Stimulated activated CD8-positive, alpha-beta memory T cell treated with anti-CD3 and anti-CD28 coated beads, Interleukin-15, amount 100 ng/mL, for 24 hours (primary cell): Measurements from ENCODE around the gene C2orf42.
"Not testable (repeated sequence)": the region's sequence is repeated elsewhere in the genome, so short reads cannot be mapped to it uniquely, and the experiment has no call there.

Source experiments
- DNase-seq: peaks from one replicate; pipeline ENCODE4 v3.0.0-alpha.2; 2020; ENCODE audit warnings: low read depth

Gene C2orf42

GRCh38 chr2:70131344-70132143 is 59.3 kb downstream of the C2orf42 start:
- not testable (repeated sequence) for DNase-seq

DNA sequence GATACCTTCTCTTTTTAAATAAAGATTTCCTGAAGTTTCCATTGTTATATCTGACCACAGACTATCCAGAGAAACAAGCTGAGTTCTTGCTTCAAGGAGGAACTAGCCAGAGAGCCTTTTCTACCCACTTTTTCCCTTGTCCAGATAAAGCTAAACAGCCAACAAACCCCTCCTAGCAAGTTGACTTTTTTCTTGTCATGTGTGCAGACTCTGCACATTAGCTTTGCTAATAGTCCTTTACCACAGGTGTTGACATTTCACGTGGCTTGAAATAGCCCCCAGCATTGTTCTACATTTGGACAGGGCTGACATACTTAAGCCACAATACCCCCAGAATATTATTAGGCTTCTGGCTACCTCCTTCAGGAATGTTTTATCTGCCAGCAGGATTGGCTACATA is 62.8 kb downstream of the C2orf42 start:
- DNase-seq = no peak

DNA sequence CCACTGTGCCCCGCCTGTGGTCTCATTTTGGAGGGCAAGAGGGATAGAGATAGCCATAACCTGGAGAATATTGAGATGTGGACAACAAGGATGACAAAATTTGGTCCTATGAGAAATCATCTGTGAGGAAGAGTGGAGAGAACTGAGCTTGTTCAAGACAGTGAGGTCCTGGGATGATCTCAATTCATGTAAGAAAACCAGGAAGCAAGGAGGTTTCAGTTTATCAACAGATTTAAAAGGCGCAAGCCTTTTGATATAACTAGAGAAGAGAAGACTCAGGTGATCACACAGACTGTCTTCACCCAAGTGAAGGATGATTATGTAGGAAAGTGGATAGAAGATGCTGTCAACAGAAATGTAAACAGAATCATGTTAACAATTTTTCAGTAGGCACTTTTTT is 64.4 kb downstream of the C2orf42 start:
- DNase-seq = no peak

- no peak for DNase-seq
Measured at GRCh38 chr2:70125498-70125898, 65.3 kb downstream of the C2orf42 start.

GRCh38 chr2:70124983-70125480 is 65.8 kb downstream of the C2orf42 start:
- DNase-seq = no peak

GRCh38 chr2:70123829-70124116 is 67.0 kb downstream of the C2orf42 start:
- no peak for DNase-seq

- no peak for DNase-seq
Measured at GRCh38 chr2:70123051-70123828, 67.6 kb downstream of the C2orf42 start.

DNA sequence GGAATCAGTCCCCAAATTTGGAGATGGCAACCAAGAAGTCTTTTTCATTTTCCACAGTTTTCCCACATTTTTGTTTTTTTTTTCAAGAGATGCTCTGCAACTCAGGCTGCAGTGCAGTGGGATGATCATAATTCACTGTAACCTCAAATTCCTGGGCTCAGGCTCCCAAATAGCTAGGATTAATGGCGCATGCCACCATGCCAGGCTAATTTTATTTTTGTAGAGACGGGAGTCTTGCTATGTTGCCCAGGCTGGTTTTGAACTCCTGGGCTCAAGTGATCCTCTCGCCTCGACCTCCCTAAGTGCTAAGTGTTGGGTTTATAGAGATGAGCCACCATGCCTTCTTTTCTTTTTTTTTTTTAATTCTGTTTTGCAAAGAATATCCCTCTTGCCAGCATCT is 68.3 kb downstream of the C2orf42 start:
- no peak for DNase-seq

GRCh38 chr2:70121627-70122372 is 69.0 kb downstream of the C2orf42 start:
- DNase-seq = no peak

DNA sequence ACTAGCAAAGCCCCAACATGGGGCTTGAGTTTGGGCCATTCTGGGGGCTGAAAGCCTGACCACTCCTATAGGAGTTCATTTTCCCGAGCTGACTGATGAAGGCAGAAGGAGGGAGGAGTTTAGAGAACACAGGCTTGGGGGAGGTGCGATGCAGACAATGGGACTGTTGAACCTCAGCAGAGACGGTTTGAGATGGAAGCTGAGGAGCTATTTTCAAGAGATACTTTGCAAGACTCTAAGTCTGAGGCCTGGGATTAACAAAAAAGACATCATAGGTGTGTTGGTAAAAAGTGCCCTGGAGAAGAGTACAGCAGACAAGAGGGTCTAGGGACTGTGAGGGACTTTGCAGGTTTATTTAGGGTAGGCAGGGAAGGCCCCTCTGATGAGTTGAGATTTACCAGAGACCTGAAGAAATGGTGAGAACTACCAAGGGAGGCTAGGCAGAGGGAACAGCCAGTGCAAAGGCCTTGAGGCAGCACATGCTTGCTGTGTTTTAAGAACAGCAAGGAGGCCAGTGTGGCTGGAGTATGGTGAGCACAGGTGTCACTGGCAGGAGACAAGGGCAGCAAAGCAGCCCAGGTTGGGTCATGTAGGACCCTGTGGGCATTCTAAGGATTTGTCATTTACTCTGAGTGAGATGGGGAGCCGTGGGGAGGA is 71.9 kb downstream of the C2orf42 start:
- no peak for DNase-seq

DNA sequence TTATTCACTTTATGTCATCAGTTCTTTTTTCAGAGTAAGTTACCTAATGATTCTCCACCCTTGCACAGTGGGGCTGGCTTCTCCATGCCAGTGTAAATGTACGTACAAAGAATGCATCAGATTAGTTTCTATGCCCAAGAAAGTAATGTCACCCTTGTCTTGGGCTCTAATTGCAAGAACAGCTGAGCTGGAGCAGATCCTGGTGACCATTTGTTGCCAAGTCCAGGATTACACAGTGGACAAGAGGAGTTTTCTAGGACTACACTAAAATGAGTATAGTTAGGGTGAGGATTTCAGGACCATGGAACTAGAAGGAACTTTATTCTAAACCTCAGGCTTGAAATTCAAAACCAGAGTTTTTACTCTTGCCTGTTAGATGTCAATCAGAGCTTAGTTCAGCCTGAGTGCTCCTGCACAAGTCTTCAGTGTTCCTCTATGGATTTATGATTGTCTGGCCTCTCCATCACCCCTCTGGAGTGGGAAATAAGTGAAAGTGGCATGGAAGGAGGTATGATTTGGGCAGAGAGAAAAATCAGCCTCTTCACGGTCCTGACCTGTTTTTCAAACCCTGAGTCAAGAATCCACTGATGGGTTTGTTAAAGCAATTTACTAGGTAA is 73.8 kb downstream of the C2orf42 start:
- no peak for DNase-seq

GRCh38 chr2:70115646-70116442 is 75.0 kb downstream of the C2orf42 start:
- DNase-seq = no peak

GRCh38 chr2:70113359-70114070 is 77.3 kb downstream of the C2orf42 start:
- DNase-seq = no peak

GRCh38 chr2:70111752-70112591 is 78.8 kb downstream of the C2orf42 start:
- no peak for DNase-seq

- not testable (repeated sequence) for DNase-seq
Measured at GRCh38 chr2:70110397-70110796, 80.4 kb downstream of the C2orf42 start.

- DNase-seq = not testable (repeated sequence)
Measured at GRCh38 chr2:70106138-70106537, 84.7 kb downstream of the C2orf42 start.

- no peak for DNase-seq
Measured at GRCh38 chr2:70104231-70105111, 86.3 kb downstream of the C2orf42 start.

DNA sequence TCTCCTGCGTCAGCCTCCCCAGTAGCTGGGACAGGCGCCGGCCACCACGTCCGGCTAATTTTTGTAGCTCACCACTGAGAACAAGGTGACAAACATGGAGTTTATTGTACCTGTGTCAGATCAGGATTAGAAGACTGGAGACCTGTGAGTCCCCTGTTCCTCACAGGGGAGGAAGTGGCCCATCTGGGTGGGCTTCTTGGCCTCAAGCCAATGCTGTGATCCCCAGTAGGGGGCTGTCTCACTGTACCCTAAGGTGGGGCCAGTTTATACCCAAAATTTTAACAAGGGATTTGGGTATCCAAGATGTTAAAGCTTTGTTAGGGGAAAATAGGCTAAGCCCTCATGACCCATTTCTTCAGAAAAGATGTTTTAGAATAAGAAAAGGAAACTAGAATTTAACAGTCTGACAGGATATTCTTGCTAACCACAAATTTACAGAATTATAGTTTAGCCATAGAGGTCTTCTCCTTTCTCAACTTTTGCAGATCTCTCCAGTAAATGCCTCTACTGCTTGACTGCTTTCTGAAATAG is 87.2 kb downstream of the C2orf42 start:
- no peak for DNase-seq
